Stimulated activated CD8-positive, alpha-beta memory T cell treated with anti-CD3 and anti-CD28 coated beads, Interleukin-2, amount 100 ng/mL, for 48 hours (primary cell): ENCODE data around the gene MICAL3.

Experiments
- DNase-seq, 2 donors: peaks; one replicate each; pipeline ENCODE4 v3.0.0-alpha.2; 2020; ENCODE audit warnings: low read depth in 2 of 2

The MICAL3 gene

GRCh38 chr22:17797721-17798559 is 226.4 kb downstream of the MICAL3 start:
- no peak for DNase-seq

- no peak for DNase-seq
These were observed 227.7 kb downstream of the MICAL3 start for GRCh38 chr22:17796695-17797094.

GRCh38 chr22:17795661-17796548 is 228.5 kb downstream of the MICAL3 start:
- DNase-seq, result no peak

- no peak for DNase-seq
These were observed 229.4 kb downstream of the MICAL3 start for GRCh38 chr22:17794726-17795542.

- DNase-seq, result no peak
These were observed 231.4 kb downstream of the MICAL3 start for GRCh38 chr22:17792854-17793434.

GRCh38 chr22:17792299-17792698 is 232.1 kb downstream of the MICAL3 start:
- DNase-seq, result no peak

GRCh38 chr22:17791196-17791595 is 233.2 kb downstream of the MICAL3 start:
- DNase-seq, result no peak

- no peak for DNase-seq
These were observed 234.8 kb downstream of the MICAL3 start for GRCh38 chr22:17789379-17790200.

- DNase-seq, result no peak
These were observed 235.6 kb downstream of the MICAL3 start for GRCh38 chr22:17788528-17789378.

- DNase-seq, result no peak
These were observed 236.5 kb downstream of the MICAL3 start for GRCh38 chr22:17787716-17788330.

- no peak for DNase-seq
These were observed 237.1 kb downstream of the MICAL3 start for GRCh38 chr22:17787241-17787640.

GRCh38 chr22:17786435-17787161 is 237.8 kb downstream of the MICAL3 start:
- no peak for DNase-seq

- peak; percentile 60 to 68 for DNase-seq
These were observed 238.9 kb downstream of the MICAL3 start for GRCh38 chr22:17785185-17786184.

GRCh38 chr22:17784776-17785175 is 239.6 kb downstream of the MICAL3 start:
- no peak for DNase-seq

GRCh38 chr22:17783773-17784480 is 240.4 kb downstream of the MICAL3 start:
- no peak for DNase-seq

- no peak for DNase-seq
These were observed 241.0 kb downstream of the MICAL3 start for GRCh38 chr22:17783312-17783711.

- DNase-seq, result no peak
These were observed 241.7 kb downstream of the MICAL3 start for GRCh38 chr22:17782621-17783020.
